Vagina (tissue), 2 donors: ENCODE results near the gene PLOD2. TPM values are rescaled to one million over a fixed set of nuclear protein-coding genes. Genes with fewer than 3 reads are reported as not detected.

Experiments
- DNase-seq, 2 donors: peaks; one replicate each; pipeline ENCODE4 v3.0.0-alpha.2; 2017; ENCODE audit errors: extremely low spot score in 2 of 2
- H3K27ac ChIP-seq: fragments of 200-600 bp; sonication (generic); one replicate; pipeline ENCODE4 v1.5.1; 2019
- H3K27me3 ChIP-seq: fragments of 200-600 bp; sonication (generic); one replicate; pipeline ENCODE4 v1.5.1; 2019
- H3K36me3 ChIP-seq, 2 donors: fragments of 200-600 bp; sonication (generic); one replicate each; pipeline ENCODE4 v1.5.1; 2017 to 2019
- H3K4me1 ChIP-seq: fragments of 200-600 bp; sonication (generic); one replicate; pipeline ENCODE4 v1.5.1; 2019
- H3K4me3 ChIP-seq, 2 donors: fragments of 200-600 bp; sonication (generic); 1 replicate in 1 of 2; 2 replicates in 1 of 2; pipeline ENCODE4 v1.5.1; 2016 to 2019
- H3K9me3 ChIP-seq: fragments of 200-600 bp; sonication (generic); one replicate; pipeline ENCODE4 v1.5.1; 2019
- POLR2A ChIP-seq, 2 donors: fragments of 450-650 bp; IDR thresholded peaks; one replicate each; pipeline ENCODE4 v1.6.1; 2017; ENCODE audit warnings: antibody characterized with exemption in 2 of 2, mild to moderate bottlenecking in 2 of 2, moderate library complexity in 2 of 2
- POLR2AphosphoS5 ChIP-seq, 2 donors: sonication (generic); formaldehyde crosslinking; IDR thresholded peaks; one replicate each; pipeline ENCODE4 v1.9.0; 2017; ENCODE audit warnings: antibody characterized with exemption in 2 of 2, mild to moderate bottlenecking in 2 of 2, low read depth in 1 of 2; ENCODE audit not compliant: insufficient read depth in 1 of 2
- intact Hi-C: fragments of 100-400 bp; cut with DNase I; formaldehyde crosslinking; loops from one replicate; pipeline ENCODE4 v1.15.1; 2023
- total RNA-seq: library from RNA; depleted of rRNA; stranded (reverse); fragments of >200 nt; gene quantifications from one replicate; pipeline ENCODE4 v1.2.3, GENCODE V29; 2016
- TF ChIP-seq, protein P1 (sequence below), 3 experiments: fragments of 450-650 bp in 2 of 3; fragments of 200-600 bp in 1 of 3; sonication (generic) in 1 of 3; IDR thresholded peaks; one replicate each; pipeline ENCODE4 v1.5.1; 2017 to 2019; ENCODE audit warnings: antibody characterized with exemption in 3 of 3, mild to moderate bottlenecking in 2 of 3, moderate library complexity in 2 of 3

Gene PLOD2
- total RNA-seq, 1 donor from 2014 or later = 27.0 TPM

- H3K36me3 ChIP-seq = no peaks in the 10 kb centered on the region
- H3K4me3 ChIP-seq = no peak overlapping the region
- H3K27ac ChIP-seq = no peak overlapping the region
- TF ChIP-seq POLR2AphosphoS5 (IDR thresholded peaks at IDR 0.05; ENCODE audit: insufficient read depth in 1 of 2, low read depth in 1 of 2) (no peak), POLR2A (IDR thresholded peaks at IDR 0.05) (no peak)
- TF ChIP-seq, protein P1, sequence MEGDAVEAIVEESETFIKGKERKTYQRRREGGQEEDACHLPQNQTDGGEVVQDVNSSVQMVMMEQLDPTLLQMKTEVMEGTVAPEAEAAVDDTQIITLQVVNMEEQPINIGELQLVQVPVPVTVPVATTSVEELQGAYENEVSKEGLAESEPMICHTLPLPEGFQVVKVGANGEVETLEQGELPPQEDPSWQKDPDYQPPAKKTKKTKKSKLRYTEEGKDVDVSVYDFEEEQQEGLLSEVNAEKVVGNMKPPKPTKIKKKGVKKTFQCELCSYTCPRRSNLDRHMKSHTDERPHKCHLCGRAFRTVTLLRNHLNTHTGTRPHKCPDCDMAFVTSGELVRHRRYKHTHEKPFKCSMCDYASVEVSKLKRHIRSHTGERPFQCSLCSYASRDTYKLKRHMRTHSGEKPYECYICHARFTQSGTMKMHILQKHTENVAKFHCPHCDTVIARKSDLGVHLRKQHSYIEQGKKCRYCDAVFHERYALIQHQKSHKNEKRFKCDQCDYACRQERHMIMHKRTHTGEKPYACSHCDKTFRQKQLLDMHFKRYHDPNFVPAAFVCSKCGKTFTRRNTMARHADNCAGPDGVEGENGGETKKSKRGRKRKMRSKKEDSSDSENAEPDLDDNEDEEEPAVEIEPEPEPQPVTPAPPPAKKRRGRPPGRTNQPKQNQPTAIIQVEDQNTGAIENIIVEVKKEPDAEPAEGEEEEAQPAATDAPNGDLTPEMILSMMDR (IDR thresholded peaks at IDR 0.05) = no peak
- DNase-seq = no peak
- intact Hi-C loops = no loop called here
- H3K27me3 ChIP-seq = no peaks in the 10 kb centered on the region
- H3K9me3 ChIP-seq = no peaks in the 10 kb centered on the region
- no peaks in the 10 kb centered on the region for H3K4me1 ChIP-seq
These were observed 125.6 kb downstream of the PLOD2 start for GRCh38 chr3:146035366-146035765.

DNA sequence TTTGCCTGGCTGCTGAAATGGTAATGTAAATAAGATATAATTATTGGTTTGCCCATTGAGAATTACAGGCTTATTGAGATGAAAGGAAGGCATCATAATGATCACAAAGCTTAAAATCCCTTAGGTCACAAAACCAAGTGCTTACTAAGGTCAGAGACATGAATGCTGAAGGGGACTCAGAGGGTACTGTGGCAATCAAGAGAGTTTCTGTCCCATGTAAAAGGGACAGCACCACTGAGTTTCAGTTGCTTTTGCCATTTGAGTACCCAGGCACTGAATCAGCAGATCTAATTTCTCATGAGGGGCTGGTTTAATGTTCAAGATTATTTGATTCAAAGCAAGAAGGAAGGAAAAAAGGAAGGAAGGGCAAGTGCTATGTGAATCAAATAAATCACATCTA lies 127.0 kb downstream of the PLOD2 start:
- intact Hi-C loops = no loop called here
- TF ChIP-seq POLR2A (IDR thresholded peaks at IDR 0.05) = no peak
- TF ChIP-seq, protein P1 (IDR thresholded peaks at IDR 0.05) = no peak
- no peak for TF ChIP-seq POLR2AphosphoS5 (IDR thresholded peaks at IDR 0.05; ENCODE audit: insufficient read depth in 1 of 2, low read depth in 1 of 2)
- H3K4me3 ChIP-seq = no peak overlapping the region
- no peaks in the 10 kb centered on the region for H3K27me3 ChIP-seq
- no peaks in the 10 kb centered on the region for H3K4me1 ChIP-seq
- H3K36me3 ChIP-seq = no peaks in the 10 kb centered on the region
- DNase-seq = no peak
- H3K27ac ChIP-seq = no peak overlapping the region
- H3K9me3 ChIP-seq = no peaks in the 10 kb centered on the region

GRCh38 chr3:146026547-146026946 lies 134.4 kb downstream of the PLOD2 start:
- Histone ChIP-seq H3K36me3 (no peaks in the 10 kb centered on the region), H3K27ac (no peak overlapping the region), H3K4me1 (no peaks in the 10 kb centered on the region), H3K27me3 (no peaks in the 10 kb centered on the region), H3K9me3 (no peaks in the 10 kb centered on the region), H3K4me3 (no peak overlapping the region)
- DNase-seq = no peak
- TF ChIP-seq, protein P1 (IDR thresholded peaks at IDR 0.05) = no peak
- TF ChIP-seq POLR2A (IDR thresholded peaks at IDR 0.05) = no peak
- TF ChIP-seq POLR2AphosphoS5 (IDR thresholded peaks at IDR 0.05; ENCODE audit: insufficient read depth in 1 of 2, low read depth in 1 of 2) = no peak
- intact Hi-C loops = no loop called here

GRCh38 chr3:146024260-146024659 lies 136.7 kb downstream of the PLOD2 start:
- DNase-seq = no peak
- H3K4me1 ChIP-seq = no peaks in the 10 kb centered on the region
- H3K27ac ChIP-seq = no peak overlapping the region
- H3K36me3 ChIP-seq = no peaks in the 10 kb centered on the region
- H3K4me3 ChIP-seq = no peak overlapping the region
- H3K9me3 ChIP-seq = no peaks in the 10 kb centered on the region
- TF ChIP-seq POLR2AphosphoS5 (IDR thresholded peaks at IDR 0.05; ENCODE audit: insufficient read depth in 1 of 2, low read depth in 1 of 2) (no peak), POLR2A (IDR thresholded peaks at IDR 0.05) (no peak)
- TF ChIP-seq, protein P1 (IDR thresholded peaks at IDR 0.05) = no peak
- no peaks in the 10 kb centered on the region for H3K27me3 ChIP-seq
- intact Hi-C loops = no loop called here

- TF ChIP-seq POLR2AphosphoS5 (IDR thresholded peaks at IDR 0.05; ENCODE audit: insufficient read depth in 1 of 2, low read depth in 1 of 2) = no peak
- TF ChIP-seq, protein P1 (IDR thresholded peaks at IDR 0.05) = no peak
- no peak for TF ChIP-seq POLR2A (IDR thresholded peaks at IDR 0.05)
These were observed 140.0 kb downstream of the PLOD2 start for GRCh38 chr3:146020969-146021368.

More at GRCh38 chr3:146020969-146021368, 140.0 kb downstream of the PLOD2 start:
- H3K4me3 ChIP-seq = no peak overlapping the region
- no peak overlapping the region for H3K27ac ChIP-seq
- no peaks in the 10 kb centered on the region for H3K9me3 ChIP-seq
- no peak for DNase-seq
- intact Hi-C loops = no loop called here
- H3K36me3 ChIP-seq = no peaks in the 10 kb centered on the region
- no peaks in the 10 kb centered on the region for H3K27me3 ChIP-seq
- no peaks in the 10 kb centered on the region for H3K4me1 ChIP-seq
